GM19193 (cell line): ENCODE measurements around the gene LRP6.

ENCODE experiments used
- POLR2A ChIP-seq: IDR thresholded peaks from 4 replicates; pipeline ENCODE4 v1.6.1; 2011; ENCODE audit not compliant: insufficient read depth, insufficient read length; ENCODE audit errors: extremely low read depth

LRP6 gene

GRCh38 chr12:12180136-12180535, 86.7 kb downstream of the LRP6 start:
- no peak for TF ChIP-seq POLR2A

GRCh38 chr12:12178559-12178958, 88.3 kb downstream of the LRP6 start:
- TF ChIP-seq POLR2A: no peak

- TF ChIP-seq POLR2A: no peak
These were observed 90.4 kb downstream of the LRP6 start for GRCh38 chr12:12176402-12176801.

GRCh38 chr12:12171991-12172511, 94.8 kb downstream of the LRP6 start:
- TF ChIP-seq POLR2A: no peak

GRCh38 chr12:12167847-12168246, 99.0 kb downstream of the LRP6 start:
- TF ChIP-seq POLR2A: no peak

GRCh38 chr12:12166751-12167150, 100.1 kb downstream of the LRP6 start:
- TF ChIP-seq POLR2A: no peak

GRCh38 chr12:12159988-12160387, 106.9 kb downstream of the LRP6 start:
- no peak for TF ChIP-seq POLR2A

GRCh38 chr12:12158858-12159257, 108.0 kb downstream of the LRP6 start:
- no peak for TF ChIP-seq POLR2A

GRCh38 chr12:12157424-12157823, 109.4 kb downstream of the LRP6 start:
- no peak for TF ChIP-seq POLR2A

GRCh38 chr12:12156828-12157227, 110.0 kb downstream of the LRP6 start:
- no peak for TF ChIP-seq POLR2A

- no peak for TF ChIP-seq POLR2A
These were observed 110.7 kb downstream of the LRP6 start for GRCh38 chr12:12156116-12156515.

GRCh38 chr12:12153596-12153995, 113.2 kb downstream of the LRP6 start:
- TF ChIP-seq POLR2A: no peak

- TF ChIP-seq POLR2A: no peak
These were observed 119.7 kb downstream of the LRP6 start for GRCh38 chr12:12147111-12147510.

- no peak for TF ChIP-seq POLR2A
These were observed 125.8 kb downstream of the LRP6 start for GRCh38 chr12:12141000-12141399.

- no peak for TF ChIP-seq POLR2A
These were observed 128.4 kb downstream of the LRP6 start for GRCh38 chr12:12138203-12139154.

GRCh38 chr12:12133785-12134184, 133.1 kb downstream of the LRP6 start:
- no peak for TF ChIP-seq POLR2A

GRCh38 chr12:12133259-12133658, 133.6 kb downstream of the LRP6 start:
- no peak for TF ChIP-seq POLR2A

GRCh38 chr12:12128670-12129069, 138.2 kb downstream of the LRP6 start:
- no peak for TF ChIP-seq POLR2A
